DOHH2 (cell line): Measurements from ENCODE around the gene TPM1.

ENCODE experiments used
- H3F3A ChIP-seq: fragments of 200-600 bp; sonication (generic), shearing (Covaris generic); 2 replicates; pipeline ENCODE4 v1.6.0; 2016; ENCODE audit warnings: antibody characterized with exemption, mild to moderate bottlenecking; ENCODE audit not compliant: control insufficient read depth, insufficient read depth
- H3K27ac ChIP-seq: fragments of 200-600 bp; sonication (generic); 2 replicates; pipeline ENCODE4 v1.5.1; 2014; ENCODE audit warnings: low read depth, mild to moderate bottlenecking, low read length, moderate library complexity
- H3K27me3 ChIP-seq: fragments of 200-600 bp; sonication (generic); 2 replicates; pipeline ENCODE4 v1.6.1; 2014; ENCODE audit warnings: mild to moderate bottlenecking, low read length, mixed read lengths; ENCODE audit not compliant: control insufficient read depth
- H3K36me3 ChIP-seq: fragments of 200-600 bp; sonication (generic); 2 replicates; pipeline ENCODE4 v1.6.1; 2014; ENCODE audit warnings: mild to moderate bottlenecking, low read length, moderate library complexity, mixed read lengths; ENCODE audit not compliant: control insufficient read depth
- H3K4me1 ChIP-seq: fragments of 200-600 bp; sonication (generic); 2 replicates; pipeline ENCODE4 v1.6.1; 2014; ENCODE audit warnings: mild to moderate bottlenecking, low read length, mixed read lengths; ENCODE audit not compliant: control insufficient read depth
- H3K4me2 ChIP-seq: fragments of 200-600 bp; sonication (generic); 2 replicates; pipeline ENCODE4 v1.6.0; 2014; ENCODE audit warnings: mild to moderate bottlenecking, low read length, moderate library complexity
- H3K4me3 ChIP-seq: fragments of 200-600 bp; sonication (generic); 2 replicates; pipeline ENCODE4 v1.5.1; 2014; ENCODE audit warnings: mild to moderate bottlenecking, low read length, mixed read lengths
- H3K79me2 ChIP-seq: fragments of 200-600 bp; sonication (generic); 2 replicates; pipeline ENCODE4 v1.6.1; 2014; ENCODE audit warnings: mild to moderate bottlenecking, low read length, mixed read lengths; ENCODE audit not compliant: control insufficient read depth
- H3K9me2 ChIP-seq: fragments of 200-600 bp; sonication (generic); replicated peaks from 2 replicates; pipeline ENCODE4 v1.6.1; 2014; ENCODE audit warnings: mild to moderate bottlenecking, low read length, mixed read lengths; ENCODE audit not compliant: control insufficient read depth
- H3K9me3 ChIP-seq: fragments of 200-600 bp; sonication (generic); 2 replicates; pipeline ENCODE4 v1.6.1; 2014; ENCODE audit warnings: antibody characterized with exemption, low read length, mixed read lengths; ENCODE audit not compliant: control insufficient read depth, insufficient read depth
- H4K20me1 ChIP-seq: fragments of 200-600 bp; sonication (generic); 2 replicates; pipeline ENCODE4 v1.6.0; 2014; ENCODE audit warnings: low read depth, mild to moderate bottlenecking, antibody characterized with exemption, low read length, moderate library complexity; ENCODE audit not compliant: control insufficient read depth, insufficient read depth
- EZH2phosphoT487 ChIP-seq: fragments of 200-600 bp; sonication (generic); IDR thresholded peaks from 2 replicates; pipeline ENCODE4 v1.6.1; 2017; ENCODE audit warnings: borderline replicate concordance, mild to moderate bottlenecking, antibody characterized with exemption, low read length, moderate library complexity, mixed read lengths
- TF ChIP-seq, protein P1 (sequence below): fragments of 200-600 bp; sonication (generic); IDR thresholded peaks from one replicate; pipeline ENCODE4 v1.5.1; 2014; ENCODE audit warnings: antibody characterized with exemption, mild to moderate bottlenecking, low read depth, low read length; ENCODE audit not compliant: poor library complexity, severe bottlenecking

Gene TPM1

DNA sequence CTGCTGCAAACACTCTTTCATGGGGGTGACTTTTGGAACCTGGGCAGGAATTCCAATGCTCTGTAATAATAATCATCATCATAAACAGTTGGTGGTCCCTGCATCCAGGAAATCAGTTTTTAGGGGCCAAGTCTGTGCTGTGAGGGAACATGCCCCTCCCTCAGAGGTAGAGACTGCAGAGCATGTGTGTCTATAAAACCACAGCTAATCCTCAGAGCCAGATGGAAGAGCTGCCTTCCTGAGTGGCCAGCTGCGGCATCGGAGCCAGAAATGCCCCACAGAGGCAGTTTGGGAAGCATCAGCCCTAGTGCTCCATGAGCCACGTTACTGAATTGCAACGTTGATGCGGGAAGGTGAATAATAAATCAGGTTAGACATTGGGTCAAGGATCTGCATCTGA, 12.9 kb upstream of the TPM1 start:
- H3K4me2 ChIP-seq, result no peak overlapping the region
- H3K4me3 ChIP-seq, result no peak overlapping the region
- no peak for TF ChIP-seq EZH2phosphoT487
- TF ChIP-seq, protein P1, sequence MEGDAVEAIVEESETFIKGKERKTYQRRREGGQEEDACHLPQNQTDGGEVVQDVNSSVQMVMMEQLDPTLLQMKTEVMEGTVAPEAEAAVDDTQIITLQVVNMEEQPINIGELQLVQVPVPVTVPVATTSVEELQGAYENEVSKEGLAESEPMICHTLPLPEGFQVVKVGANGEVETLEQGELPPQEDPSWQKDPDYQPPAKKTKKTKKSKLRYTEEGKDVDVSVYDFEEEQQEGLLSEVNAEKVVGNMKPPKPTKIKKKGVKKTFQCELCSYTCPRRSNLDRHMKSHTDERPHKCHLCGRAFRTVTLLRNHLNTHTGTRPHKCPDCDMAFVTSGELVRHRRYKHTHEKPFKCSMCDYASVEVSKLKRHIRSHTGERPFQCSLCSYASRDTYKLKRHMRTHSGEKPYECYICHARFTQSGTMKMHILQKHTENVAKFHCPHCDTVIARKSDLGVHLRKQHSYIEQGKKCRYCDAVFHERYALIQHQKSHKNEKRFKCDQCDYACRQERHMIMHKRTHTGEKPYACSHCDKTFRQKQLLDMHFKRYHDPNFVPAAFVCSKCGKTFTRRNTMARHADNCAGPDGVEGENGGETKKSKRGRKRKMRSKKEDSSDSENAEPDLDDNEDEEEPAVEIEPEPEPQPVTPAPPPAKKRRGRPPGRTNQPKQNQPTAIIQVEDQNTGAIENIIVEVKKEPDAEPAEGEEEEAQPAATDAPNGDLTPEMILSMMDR, result no peak
- peaks cover 2% of the 10 kb centered on the region; the same call in 1 of the 2 replicates for H3K27me3 ChIP-seq
- no peaks in the 10 kb centered on the region for H3K9me2 ChIP-seq
- H3K36me3 ChIP-seq, result no peaks in the 10 kb centered on the region
- no peaks in the 10 kb centered on the region for H3F3A ChIP-seq
- H4K20me1 ChIP-seq, result no peaks in the 10 kb centered on the region
- no peaks in the 10 kb centered on the region for H3K79me2 ChIP-seq
- no peak overlapping the region for H3K27ac ChIP-seq
- H3K4me1 ChIP-seq, result no peaks in the 10 kb centered on the region
- no peaks in the 10 kb centered on the region for H3K9me3 ChIP-seq

DNA sequence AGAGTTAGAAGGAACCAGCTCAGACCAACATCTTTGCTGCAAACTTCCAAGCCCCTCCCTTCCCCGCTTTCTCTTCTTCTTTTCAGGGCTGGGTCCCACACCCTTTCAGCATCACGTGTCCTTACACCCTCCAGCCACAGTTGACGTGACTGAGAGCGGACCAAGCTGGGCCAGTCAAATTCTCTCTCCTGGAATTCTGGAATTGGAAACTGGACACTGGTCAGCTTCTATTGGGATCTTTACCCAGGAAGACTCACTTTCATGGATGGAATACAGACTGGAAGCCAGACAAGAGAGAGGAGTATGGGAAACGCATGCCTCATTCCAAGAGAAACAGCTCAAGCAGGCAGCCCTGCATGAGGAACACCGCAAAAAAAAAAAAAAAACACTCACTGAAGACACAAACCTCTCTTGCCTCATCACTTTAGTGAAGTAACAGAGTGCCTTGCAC, 12.4 kb upstream of the TPM1 start:
- TF ChIP-seq EZH2phosphoT487, result no peak
- TF ChIP-seq, protein P1, result no peak
- Histone ChIP-seq H3K9me2 (no peaks in the 10 kb centered on the region), H3K27me3 (peaks cover 7% of the 10 kb centered on the region; the same call in 1 of the 2 replicates), H3K4me3 (no peak overlapping the region), H3K4me1 (no peaks in the 10 kb centered on the region), H4K20me1 (no peaks in the 10 kb centered on the region), H3K9me3 (no peaks in the 10 kb centered on the region), H3K79me2 (no peaks in the 10 kb centered on the region), H3K36me3 (no peaks in the 10 kb centered on the region), H3K4me2 (no peak overlapping the region), H3F3A (no peaks in the 10 kb centered on the region), H3K27ac (no peak overlapping the region)

DNA sequence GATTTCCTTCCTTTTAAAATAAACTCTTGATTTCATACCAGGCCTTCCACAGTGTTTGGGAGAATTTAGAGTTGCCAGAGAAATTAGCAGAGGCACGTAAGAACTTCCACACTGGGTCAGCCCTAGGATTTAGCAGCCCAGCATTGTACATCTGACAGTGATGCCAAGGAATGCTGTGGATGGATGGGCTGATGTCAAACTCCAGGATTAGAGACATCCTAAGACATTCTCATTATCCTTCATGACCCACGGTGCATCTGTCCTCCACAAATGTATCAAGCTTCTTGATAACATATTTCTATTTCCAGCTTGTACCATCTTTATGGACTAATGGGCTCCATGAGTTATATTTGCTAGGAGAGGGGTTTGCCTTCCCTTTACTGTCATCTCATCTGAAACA, 8.0 kb upstream of the TPM1 start:
- H3K79me2 ChIP-seq, result no peaks in the 10 kb centered on the region
- no peak overlapping the region for H3K4me2 ChIP-seq
- H3K27ac ChIP-seq, result no peak overlapping the region
- H3K9me2 ChIP-seq, result no peaks in the 10 kb centered on the region
- TF ChIP-seq, protein P1, result no peak
- TF ChIP-seq EZH2phosphoT487, result no peak
- H4K20me1 ChIP-seq, result no peaks in the 10 kb centered on the region
- no peak overlapping the region for H3K4me3 ChIP-seq
- H3K4me1 ChIP-seq, result no peaks in the 10 kb centered on the region
- H3K27me3 ChIP-seq, result peaks cover 28% of the 10 kb centered on the region; the same call in 1 of the 2 replicates
- H3K9me3 ChIP-seq, result no peaks in the 10 kb centered on the region
- H3K36me3 ChIP-seq, result no peaks in the 10 kb centered on the region
- no peaks in the 10 kb centered on the region for H3F3A ChIP-seq
